GM15510 (cell line): ENCODE data around the gene RAD51B.

ENCODE experiments used
- POLR2A ChIP-seq: IDR thresholded peaks from 3 replicates; pipeline ENCODE4 v1.6.1; 2011; ENCODE audit warnings: borderline replicate concordance; ENCODE audit not compliant: insufficient read length; ENCODE audit errors: extremely low read depth

Gene RAD51B

DNA sequence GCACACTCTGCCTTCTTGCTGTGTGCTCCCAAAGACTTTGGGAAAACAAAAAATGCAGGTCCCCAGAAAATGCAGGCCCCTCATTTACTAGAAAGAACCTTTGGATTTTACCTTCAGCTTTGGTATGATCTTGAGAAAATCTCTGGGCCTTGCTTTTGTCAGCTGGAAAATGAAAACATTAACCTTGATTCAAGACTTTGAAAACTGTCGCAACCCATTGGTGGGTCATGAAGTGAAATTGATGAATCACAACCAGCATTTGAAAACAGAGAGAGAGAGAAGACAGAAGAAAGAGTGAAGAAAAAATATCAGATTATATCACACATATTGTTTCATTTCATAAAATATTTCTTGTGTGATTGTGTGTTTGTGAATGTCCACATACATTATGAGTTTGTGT, 650.8 kb downstream of the RAD51B start:
- no peak for TF ChIP-seq POLR2A

DNA sequence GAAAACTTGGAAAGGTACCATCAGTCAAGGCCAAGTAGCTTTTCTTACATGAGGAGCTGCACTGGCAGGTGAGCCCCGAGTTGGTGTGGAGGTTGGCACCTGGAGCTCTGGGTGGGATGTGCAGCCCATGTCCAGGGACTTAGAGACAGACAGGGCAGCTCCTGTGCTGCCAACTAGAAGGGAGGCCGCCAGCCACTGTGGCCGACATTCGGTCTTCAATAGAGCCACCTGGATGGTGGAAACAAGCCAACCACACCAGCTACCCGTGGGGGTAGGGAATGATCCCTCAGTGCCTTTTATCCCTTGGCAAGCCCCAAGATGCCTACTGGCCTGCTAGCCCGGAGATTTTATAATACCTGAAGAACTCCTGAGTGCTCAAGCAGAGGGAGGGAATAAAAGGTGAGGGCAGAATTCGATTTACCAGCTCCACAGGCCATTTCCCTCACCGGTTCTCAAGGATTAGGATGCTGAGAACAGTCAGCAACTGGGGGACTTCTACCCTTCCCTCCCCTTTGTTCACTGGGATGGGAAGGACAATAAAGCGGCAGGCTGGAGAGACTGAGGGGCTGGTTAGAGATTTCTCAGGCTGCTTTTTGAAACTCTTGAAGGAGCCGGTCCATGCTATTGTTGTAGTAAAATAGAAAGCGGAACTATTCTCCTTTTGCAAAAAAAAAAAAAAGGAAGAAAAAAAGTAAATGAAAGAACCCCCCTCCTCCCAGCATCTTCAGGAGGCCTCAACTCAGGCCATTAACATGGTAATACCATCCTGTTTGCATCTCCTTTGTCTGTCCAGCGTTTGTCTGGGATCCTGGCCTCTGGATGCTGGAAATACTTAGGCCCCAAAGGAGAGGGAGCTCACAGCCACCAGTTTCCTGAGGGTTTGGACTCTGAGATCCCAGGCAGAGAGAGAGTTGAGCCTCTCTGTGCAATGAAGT, 651.7 kb downstream of the RAD51B start:
- TF ChIP-seq POLR2A = no peak

DNA sequence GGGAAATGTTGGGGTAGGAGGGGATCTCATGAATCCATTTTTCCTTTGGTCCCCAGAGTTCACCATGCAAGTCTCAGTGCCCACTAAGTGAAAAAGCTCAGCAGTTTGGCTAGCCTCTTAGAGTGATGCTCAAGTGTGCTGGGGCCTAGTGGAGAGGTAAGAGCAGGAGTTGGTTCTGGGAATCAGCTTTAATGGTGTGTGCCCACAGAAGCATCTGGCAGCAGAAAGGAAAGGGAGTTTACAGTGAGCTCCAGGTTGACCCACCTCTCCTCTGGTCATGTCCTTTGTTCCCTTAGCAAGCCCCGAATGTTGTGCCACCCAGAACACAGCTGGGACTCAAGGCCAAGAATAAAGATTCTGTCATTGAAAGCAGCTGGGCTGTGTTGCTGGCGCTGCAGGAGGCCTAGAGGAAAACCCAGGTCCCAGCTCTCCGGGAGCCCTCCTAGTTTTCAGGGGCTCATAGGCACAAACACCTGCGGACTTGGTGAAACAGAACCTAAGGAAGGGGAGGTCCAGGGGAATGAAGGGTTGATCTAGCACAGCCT, 652.5 kb downstream of the RAD51B start:
- TF ChIP-seq POLR2A = no peak

DNA sequence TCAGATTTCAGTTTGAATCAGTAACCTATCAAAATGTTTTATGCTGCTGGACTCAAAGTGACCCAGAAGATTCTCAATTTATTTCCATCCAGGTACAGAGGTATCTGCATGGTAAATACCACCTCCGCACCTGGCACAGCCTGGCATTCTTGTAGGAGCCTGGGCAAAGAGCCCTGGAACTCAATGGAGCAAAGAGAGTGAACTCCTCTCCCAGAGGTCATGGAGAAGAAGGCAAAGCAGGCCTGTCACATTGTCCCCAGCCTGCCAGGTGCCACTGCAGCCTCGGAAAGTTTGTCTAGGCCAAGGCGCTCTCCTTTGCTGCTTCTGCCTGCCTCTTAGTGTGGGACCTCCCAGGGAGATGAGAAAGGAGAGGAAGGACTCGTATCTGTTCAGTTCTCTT, 653.5 kb downstream of the RAD51B start:
- TF ChIP-seq POLR2A = no peak

DNA sequence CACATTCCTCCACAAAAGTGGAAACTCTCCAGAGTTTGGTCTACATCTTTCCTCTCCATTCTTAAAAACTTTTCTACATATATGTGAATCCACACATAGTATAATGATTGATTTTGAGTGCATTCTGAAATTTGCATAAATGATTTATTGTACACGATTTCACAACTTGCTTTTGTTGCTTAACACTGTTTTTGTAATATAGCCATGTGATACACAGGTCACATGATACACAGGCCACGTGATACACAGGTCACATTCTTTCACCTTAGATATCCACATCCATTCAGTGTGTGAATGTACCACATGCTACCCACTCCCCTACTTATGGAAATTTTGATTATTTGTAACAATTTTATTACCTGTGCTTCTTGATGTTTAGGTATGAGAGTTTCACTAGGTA, 654.2 kb downstream of the RAD51B start:
- no peak for TF ChIP-seq POLR2A

DNA sequence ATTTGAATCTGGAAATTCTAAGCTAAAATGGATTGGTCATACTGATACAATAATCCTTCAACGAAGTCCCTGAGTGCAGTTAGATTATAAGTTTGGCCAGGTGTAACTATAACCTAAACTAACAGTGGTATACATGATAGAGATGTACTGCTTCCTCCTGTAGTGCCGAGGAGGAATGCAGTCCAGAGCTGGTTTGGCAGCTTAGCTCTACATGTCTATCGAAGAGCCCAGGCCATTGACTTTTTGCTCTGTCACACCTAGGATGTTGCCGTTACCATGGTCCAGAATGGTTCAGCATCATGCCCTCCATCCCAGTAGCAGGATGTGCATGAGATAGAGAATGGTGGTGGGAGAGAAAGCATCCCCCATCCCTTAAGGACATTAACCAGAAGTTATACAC, 655.2 kb downstream of the RAD51B start:
- no peak for TF ChIP-seq POLR2A

DNA sequence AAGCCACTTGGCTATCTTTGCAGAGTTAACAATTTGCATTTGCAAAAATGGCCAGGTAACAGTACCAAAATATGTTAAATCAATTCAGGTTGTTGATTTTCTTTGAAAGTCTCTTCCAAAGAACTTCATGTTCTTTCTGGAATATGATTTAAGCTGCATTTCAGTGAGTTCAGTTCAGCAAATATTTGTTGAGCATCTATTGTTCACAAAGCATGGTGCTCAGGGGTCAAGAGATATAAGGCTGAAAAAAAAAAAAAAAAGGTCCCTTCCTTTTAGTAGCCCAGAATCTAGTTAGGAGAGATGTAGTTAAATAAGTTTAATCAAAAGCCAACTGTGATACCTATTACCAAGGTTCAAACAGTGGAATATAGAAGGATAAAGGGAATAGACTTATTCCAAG, 656.2 kb downstream of the RAD51B start:
- TF ChIP-seq POLR2A = no peak

DNA sequence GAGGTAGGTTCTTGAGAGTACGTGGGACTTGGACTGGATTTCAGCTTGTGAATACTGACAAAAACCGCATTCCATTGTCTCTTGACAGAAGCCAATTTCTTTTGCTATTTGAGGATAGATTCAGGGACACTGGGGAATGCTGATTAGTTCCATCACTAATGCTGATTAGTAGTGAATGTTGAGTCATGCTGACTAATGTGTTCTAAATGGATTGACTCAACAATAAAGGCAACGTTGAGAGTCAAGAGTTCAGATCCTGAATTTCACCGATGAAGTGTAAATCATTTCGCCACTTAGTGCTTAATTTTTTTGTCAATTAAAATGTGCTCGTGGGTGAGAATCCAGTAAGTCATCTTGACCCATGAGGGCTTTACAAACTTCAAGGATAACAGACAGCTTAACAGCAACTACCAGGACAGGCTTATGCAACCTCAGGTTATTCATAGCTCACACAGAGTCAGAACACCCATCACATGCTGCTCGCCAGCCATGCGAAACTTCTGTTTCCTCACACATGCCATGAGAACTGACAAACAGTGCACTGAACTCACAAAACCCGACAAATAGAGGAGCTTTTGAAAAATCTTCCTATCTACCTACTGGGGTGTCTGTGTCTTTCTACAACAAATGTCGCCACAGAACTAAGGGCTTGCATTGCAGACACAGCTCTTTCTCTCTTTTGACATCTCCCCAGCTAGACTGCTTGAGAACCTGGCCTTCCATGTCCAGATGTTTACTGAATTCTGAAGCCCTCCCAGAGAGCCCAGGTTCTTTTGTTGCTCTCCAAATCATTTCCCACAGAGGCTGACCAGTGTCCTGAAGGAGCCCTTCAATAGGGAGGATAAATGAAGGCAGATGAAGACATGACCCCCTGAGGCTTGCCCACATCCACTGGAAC, 656.9 kb downstream of the RAD51B start:
- TF ChIP-seq POLR2A = no peak

DNA sequence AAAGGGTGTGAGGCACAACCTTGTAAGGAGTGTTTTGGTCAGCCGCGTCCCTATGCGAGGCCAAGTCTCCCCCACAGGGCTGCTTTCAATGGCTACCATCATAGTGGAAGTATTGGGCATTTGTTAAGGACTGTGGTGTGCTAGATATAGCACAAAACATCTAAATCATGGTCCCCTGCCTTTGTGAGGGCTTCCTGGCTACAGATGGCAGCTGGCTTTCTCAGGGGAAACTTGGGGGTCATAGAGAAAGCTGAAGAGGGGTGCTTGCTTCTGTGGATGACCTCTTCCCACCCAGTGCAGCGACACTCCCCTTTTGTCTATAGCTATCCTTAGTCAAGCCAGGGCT, 657.5 kb downstream of the RAD51B start:
- no peak for TF ChIP-seq POLR2A

DNA sequence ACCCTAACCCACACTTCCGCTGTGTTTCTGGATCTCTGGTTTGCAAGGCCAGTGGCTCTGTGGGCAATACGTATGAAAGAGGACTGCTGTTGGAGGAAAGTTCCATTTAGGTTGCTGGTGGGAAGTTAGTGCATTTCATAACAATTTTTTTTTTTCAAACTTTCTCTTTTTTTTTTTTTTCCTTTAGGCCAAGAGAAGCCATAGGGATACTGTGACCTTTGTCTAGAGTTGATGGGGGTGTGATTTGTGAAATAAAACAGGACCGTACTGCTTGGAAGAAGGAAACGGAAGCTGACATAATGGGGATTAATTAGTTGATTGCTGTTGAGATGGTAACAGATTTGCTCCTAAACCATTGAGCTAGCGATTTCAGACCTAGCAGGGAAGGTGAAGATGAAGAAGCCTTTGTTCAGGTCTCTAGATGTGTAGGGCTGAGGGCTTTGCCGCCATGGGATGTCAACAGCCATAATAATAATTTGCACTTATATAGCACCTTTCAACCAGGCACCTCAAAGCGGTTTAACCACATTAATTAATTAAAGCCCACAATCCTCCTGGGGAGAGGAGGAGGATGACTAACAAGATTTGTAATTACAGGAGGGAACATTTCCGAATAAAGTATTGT, 658.0 kb downstream of the RAD51B start:
- TF ChIP-seq POLR2A = no peak

DNA sequence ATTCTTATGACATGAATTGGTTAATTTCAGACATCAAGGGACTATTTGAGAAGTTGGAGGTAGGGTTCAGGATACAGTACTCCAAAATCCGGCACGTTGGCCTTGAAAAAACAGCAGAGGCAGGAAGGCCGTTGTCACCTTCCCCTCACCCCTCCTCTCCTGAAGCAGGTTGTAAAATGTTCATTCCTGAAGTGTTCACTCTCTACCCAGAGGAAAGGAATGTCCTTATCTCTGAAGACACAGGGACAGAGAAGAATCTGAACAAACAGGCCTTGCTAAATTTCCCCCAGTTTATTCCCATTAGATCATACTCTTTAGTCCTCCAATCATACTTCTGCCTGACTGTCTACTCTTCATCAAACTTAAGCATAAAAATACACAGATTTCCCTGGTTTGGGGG, 659.7 kb downstream of the RAD51B start:
- no peak for TF ChIP-seq POLR2A

DNA sequence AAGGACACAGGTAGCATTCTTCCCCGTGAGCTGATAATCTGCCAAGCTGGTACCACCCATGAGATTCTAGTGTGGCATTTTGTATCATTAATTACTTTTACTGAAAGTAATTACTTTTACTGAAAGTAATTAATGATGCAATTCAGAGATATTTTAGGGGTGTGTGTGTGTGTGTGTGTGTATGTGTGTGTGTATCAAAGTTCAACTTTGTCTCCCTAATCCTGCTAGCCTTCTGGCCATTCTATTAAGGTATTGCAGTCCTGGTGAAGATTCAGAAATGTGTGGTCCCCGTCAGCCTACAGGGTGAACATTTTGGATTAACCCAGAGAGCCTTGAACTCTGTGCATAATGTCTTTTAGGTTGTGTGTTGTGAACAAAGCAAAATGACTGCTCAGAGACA, 662.4 kb downstream of the RAD51B start:
- TF ChIP-seq POLR2A = no peak

DNA sequence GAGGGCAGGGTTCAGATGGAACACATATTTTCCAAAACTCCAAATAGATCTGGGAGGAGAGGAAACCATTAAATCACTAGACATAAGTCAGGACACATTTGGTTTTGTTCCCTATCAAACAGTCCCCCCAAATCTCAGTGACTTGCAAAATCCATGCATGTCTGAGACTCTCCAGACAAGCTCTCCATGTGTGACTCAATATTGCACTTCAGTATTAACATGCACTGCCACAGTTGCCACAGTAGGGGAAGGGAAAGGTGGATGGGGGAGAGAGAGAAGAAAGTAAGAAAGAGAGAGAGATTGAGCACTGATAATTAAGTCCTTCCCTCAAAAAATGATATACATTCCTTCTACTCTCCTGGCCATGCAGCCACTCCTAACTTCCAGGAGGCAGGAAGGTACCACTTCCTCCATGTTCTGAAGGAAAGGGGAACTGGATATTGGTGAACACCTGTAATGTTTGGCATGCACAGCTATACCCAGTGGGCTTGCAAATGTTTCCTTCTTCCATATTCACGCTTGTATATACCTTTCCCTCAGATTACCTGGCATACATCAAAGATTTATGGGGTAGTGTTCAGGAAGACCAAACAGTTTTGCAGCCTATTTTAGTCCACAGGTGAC, 663.3 kb downstream of the RAD51B start:
- no peak for TF ChIP-seq POLR2A

DNA sequence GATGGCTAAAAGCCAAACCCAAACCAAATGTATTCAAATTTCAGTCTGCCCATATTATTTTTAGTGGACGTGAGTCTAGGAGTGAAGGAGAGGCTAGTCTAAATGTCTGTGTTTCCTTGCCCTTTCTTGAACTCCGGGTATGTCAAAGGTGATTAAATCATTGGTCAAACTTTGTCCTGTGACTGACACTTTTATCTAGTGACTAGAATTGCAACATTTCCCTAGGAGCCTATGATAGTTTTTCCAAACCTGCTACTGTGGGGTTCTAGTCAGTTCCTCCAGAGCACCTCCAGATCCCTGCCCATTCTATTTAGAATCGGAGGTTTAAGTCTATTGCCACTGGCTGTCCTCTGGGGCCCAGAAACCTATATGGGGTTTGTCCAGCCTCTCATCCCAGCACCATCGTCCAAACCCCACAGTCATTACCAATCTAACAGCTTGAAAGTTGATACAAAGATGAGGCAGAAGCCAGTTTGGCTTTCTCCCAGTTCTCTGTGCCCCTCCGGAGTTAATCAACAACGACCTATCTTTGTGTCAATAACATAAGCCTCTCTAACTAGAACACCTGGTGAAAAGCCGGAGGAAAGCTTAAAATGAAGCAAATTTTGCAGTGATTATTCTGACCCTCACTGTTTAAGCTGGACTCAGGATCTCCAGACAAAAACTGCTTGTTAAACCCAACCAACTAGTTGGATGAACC, 666.6 kb downstream of the RAD51B start:
- TF ChIP-seq POLR2A = no peak
